ENCODE results near the gene SV2B. TPM values are rescaled to one million over a fixed set of nuclear protein-coding genes. Genes with fewer than 3 reads are reported as not detected.

The SV2B gene
- total RNA-seq, 1 experiment from 2014 or later = not detected

DNA sequence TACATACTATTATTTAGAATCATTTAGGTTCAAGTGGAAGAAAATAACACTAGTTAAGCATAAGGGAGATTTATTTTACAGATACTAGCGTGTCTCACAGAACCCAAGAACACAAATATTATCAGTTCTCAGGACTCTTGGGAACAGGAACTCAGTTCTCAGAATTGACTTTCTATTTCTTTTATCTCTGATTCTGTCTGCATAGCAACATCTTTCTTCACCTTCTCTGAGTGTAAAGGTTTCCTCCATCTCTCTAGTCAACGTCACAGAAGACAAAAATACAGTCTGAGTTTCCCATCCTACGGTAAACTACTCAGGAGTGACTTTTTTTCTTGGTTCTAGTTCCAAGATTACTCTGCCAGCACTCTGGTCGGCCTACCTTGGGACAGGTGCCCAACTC, 220.0 kb downstream of the SV2B start:
- no peaks in the 10 kb centered on the region for H3K23me2 ChIP-seq (ENCODE audit: insufficient read length, low read depth, low read length, poor library complexity, severe bottlenecking)
- Mint-ChIP-seq H3K4me3 (no peak overlapping the region), H3K9me3 (peaks cover 0 to 2% of the 10 kb centered on the region in 2 experiments; a peak in 1 of 5 replicates), H3K27me3 (ENCODE audit: low read depth) (no peaks in the 10 kb centered on the region), H3K4me1 (0 out of 4 replicates have a peak, but pooled peaks cover 0 to 3% of the 10 kb centered on the region in 2 experiments), H3K27ac (no peak overlapping the region), H3K36me3 (ENCODE audit: insufficient read depth in 1 of 3, low read depth in 3 of 3) (no peaks in the 10 kb centered on the region)
- no peaks in the 10 kb centered on the region for H3K27me3 ChIP-seq (ENCODE audit: insufficient read depth, low read length)
- no peak for DNase-seq
- H3K9ac ChIP-seq (ENCODE audit: extremely low read depth, insufficient read length, low read length) = no peak overlapping the region
- no peak overlapping the region for H3T11ph ChIP-seq (ENCODE audit: low read length)
- no peaks in the 10 kb centered on the region for H3K4me1 ChIP-seq (ENCODE audit: insufficient read depth, low read length)
- H3K14ac ChIP-seq (ENCODE audit: insufficient read depth, low read length) = no peak overlapping the region
- H3K79me2 ChIP-seq (ENCODE audit: insufficient read depth, low read length) = no peaks in the 10 kb centered on the region
- H2BK5ac ChIP-seq (ENCODE audit: insufficient read length, low read length) = no peak overlapping the region
- H2BK15ac ChIP-seq (ENCODE audit: low read depth, low read length) = no peak overlapping the region
- H4K20me1 ChIP-seq (ENCODE audit: control insufficient read depth, insufficient read depth, insufficient read length) = no peaks in the 10 kb centered on the region
- H3K9me3 ChIP-seq (ENCODE audit: control insufficient read depth, low read depth, low read length) = no peaks in the 10 kb centered on the region
- no CpG with 5 or more reads among the region's 4 CpGs for WGBS (ENCODE audit: extremely low coverage, insufficient read length, low lambda C conversion rate)
- no peak overlapping the region for H2AFZ ChIP-seq (ENCODE audit: low read length)
- no peak overlapping the region for H2BK12ac ChIP-seq (ENCODE audit: insufficient read length, low read depth, low read length)
- no peak overlapping the region for H4K8ac ChIP-seq (replicated peaks; ENCODE audit: insufficient read length, low read depth, low read length)
- TF ChIP-seq, protein P1, sequence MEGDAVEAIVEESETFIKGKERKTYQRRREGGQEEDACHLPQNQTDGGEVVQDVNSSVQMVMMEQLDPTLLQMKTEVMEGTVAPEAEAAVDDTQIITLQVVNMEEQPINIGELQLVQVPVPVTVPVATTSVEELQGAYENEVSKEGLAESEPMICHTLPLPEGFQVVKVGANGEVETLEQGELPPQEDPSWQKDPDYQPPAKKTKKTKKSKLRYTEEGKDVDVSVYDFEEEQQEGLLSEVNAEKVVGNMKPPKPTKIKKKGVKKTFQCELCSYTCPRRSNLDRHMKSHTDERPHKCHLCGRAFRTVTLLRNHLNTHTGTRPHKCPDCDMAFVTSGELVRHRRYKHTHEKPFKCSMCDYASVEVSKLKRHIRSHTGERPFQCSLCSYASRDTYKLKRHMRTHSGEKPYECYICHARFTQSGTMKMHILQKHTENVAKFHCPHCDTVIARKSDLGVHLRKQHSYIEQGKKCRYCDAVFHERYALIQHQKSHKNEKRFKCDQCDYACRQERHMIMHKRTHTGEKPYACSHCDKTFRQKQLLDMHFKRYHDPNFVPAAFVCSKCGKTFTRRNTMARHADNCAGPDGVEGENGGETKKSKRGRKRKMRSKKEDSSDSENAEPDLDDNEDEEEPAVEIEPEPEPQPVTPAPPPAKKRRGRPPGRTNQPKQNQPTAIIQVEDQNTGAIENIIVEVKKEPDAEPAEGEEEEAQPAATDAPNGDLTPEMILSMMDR (conservative IDR thresholded peaks at IDR 0.05) = no peak
- H3K4ac ChIP-seq (ENCODE audit: low read depth, low read length) = no peak overlapping the region
- no peak overlapping the region for H3K56ac ChIP-seq (ENCODE audit: insufficient read length, low read depth, low read length)
- no peak overlapping the region for H2AK5ac ChIP-seq (ENCODE audit: insufficient read length, low read length)
- no peaks in the 10 kb centered on the region for H3K79me1 ChIP-seq (ENCODE audit: insufficient read depth, low read depth, low read length, poor library complexity, severe bottlenecking)
- H3K4me2 ChIP-seq (ENCODE audit: insufficient read depth, insufficient read length, low read length) = no peak overlapping the region
- H3K23ac ChIP-seq (ENCODE audit: insufficient read length, low read depth, low read length) = no peak overlapping the region
- no peak overlapping the region for H3K27ac ChIP-seq (ENCODE audit: insufficient read length, low read depth, low read length)
- H3K18ac ChIP-seq (ENCODE audit: insufficient read length, low read depth, low read length) = no peak overlapping the region
- H4K5ac ChIP-seq (ENCODE audit: insufficient read length, low read depth, low read length) = no peak overlapping the region
- no peak overlapping the region for H2BK120ac ChIP-seq (ENCODE audit: low read depth, low read length, poor library complexity, severe bottlenecking)
- H2BK20ac ChIP-seq (ENCODE audit: low read depth, low read length, poor library complexity, severe bottlenecking) = no peak overlapping the region
- H4K91ac ChIP-seq (ENCODE audit: insufficient read length, low read depth, low read length) = no peak overlapping the region

Measured in H9 (cell line).